GM19468 (cell line): ENCODE results near the gene CRYBA2.

ENCODE experiments used
- ATAC-seq: cut with Tn5 transposase; IDR thresholded peaks from one replicate; pipeline ENCODE4 v1.9.1; 2021; ENCODE audit warnings: mild to moderate bottlenecking, moderate library complexity, moderate number of reproducible peaks; ENCODE audit not compliant: unreplicated experiment; ENCODE audit errors: extremely low read depth

Gene CRYBA2

GRCh38 chr2:219024059-219024458, 30.8 kb upstream of the CRYBA2 start:
- no peak for ATAC-seq

- ATAC-seq: no peak
These were observed 29.9 kb upstream of the CRYBA2 start for GRCh38 chr2:219023045-219023605.

- no peak for ATAC-seq
These were observed 29.4 kb upstream of the CRYBA2 start for GRCh38 chr2:219022616-219023015.

GRCh38 chr2:219022041-219022440, 28.8 kb upstream of the CRYBA2 start:
- ATAC-seq: no peak

GRCh38 chr2:219021591-219021990, 28.4 kb upstream of the CRYBA2 start:
- ATAC-seq: no peak

- no peak for ATAC-seq
These were observed 27.6 kb upstream of the CRYBA2 start for GRCh38 chr2:219020604-219021365.

GRCh38 chr2:219019436-219019835, 26.2 kb upstream of the CRYBA2 start:
- ATAC-seq: no peak

- no peak for ATAC-seq
These were observed 25.5 kb upstream of the CRYBA2 start for GRCh38 chr2:219018726-219019125.

- ATAC-seq: no peak
These were observed 25.1 kb upstream of the CRYBA2 start for GRCh38 chr2:219018286-219018685.

- ATAC-seq: no peak
These were observed 24.1 kb upstream of the CRYBA2 start for GRCh38 chr2:219017201-219017931.

- ATAC-seq: no peak
These were observed 23.5 kb upstream of the CRYBA2 start for GRCh38 chr2:219016721-219017120.

- no peak for ATAC-seq
These were observed 17.7 kb upstream of the CRYBA2 start for GRCh38 chr2:219010873-219011272.

- ATAC-seq: no peak
These were observed 17.0 kb upstream of the CRYBA2 start for GRCh38 chr2:219010162-219010756.

GRCh38 chr2:219009294-219009693, 16.1 kb upstream of the CRYBA2 start:
- no peak for ATAC-seq

GRCh38 chr2:219003979-219004378, 10.8 kb upstream of the CRYBA2 start:
- no peak for ATAC-seq

GRCh38 chr2:219003267-219003634, 10.0 kb upstream of the CRYBA2 start:
- no peak for ATAC-seq

- no peak for ATAC-seq
These were observed 9.4 kb upstream of the CRYBA2 start for GRCh38 chr2:219002395-219003266.

GRCh38 chr2:219001577-219002394, 8.6 kb upstream of the CRYBA2 start:
- no peak for ATAC-seq

- no peak for ATAC-seq
These were observed 7.9 kb upstream of the CRYBA2 start for GRCh38 chr2:219001100-219001576.
